BE2C (cell line): ENCODE measurements around the gene THBS1.

Source experiments
- DNase-seq: peaks from one replicate; pipeline ENCODE4 v3.0.0-alpha.2; 2020
- H3K27me3 ChIP-seq: fragments of 250-450 bp; sonication (Bioruptor Pico); 2 replicates; pipeline ENCODE4 v1.5.1; 2020; ENCODE audit warnings: mild to moderate bottlenecking
- H3K36me3 ChIP-seq: fragments of 250-450 bp; sonication (Bioruptor Pico); 2 replicates; pipeline ENCODE4 v1.5.1; 2020; ENCODE audit warnings: mild to moderate bottlenecking
- H3K4me1 ChIP-seq: fragments of 250-450 bp; sonication (Bioruptor Pico); 2 replicates; pipeline ENCODE4 v1.5.1; 2020
- H3K4me3 ChIP-seq: 2 replicates; pipeline ENCODE4 v1.5.1; 2011; ENCODE audit warnings: low read depth, low read length
- H3K9me3 ChIP-seq: fragments of 250-450 bp; sonication (Bioruptor Pico); 2 replicates; pipeline ENCODE4 v1.5.1; 2020
- TF ChIP-seq, protein P1 (sequence below): IDR thresholded peaks from 2 replicates; pipeline ENCODE4 v1.5.1; 2012; ENCODE audit warnings: mild to moderate bottlenecking, low read depth, low read length

THBS1 gene

DNA sequence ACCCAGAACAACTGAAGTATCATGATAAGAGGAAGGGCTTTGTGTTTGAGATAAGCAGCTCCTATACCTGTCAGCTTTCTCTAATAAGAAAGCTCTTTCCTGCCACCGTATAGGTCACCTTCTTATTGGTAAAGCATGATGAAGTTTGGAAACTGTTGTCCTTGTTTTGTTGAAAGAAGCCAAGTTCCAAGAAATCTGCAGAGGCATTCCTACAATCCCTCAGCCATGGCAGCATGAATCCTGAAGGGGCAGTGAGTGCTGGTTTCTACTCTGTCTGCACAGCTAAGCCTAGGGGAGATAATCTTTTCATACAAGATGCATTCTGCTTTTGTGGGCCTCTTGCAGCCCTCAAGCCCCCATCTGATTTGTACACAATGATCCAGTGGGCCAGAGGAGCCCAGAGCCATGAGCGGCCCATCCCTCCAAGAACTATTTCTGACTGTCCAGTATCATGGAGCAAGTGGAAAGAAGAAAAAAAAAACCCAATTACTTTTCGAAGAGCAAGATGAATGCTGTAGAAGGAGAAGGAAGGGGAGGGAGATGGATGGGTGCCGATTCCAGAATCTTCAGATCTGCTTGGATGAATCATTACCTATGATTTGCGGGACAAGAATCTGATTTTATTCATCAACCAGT, 1.9 kb upstream of the THBS1 start:
- Histone ChIP-seq H3K27me3 (peaks cover 52% of the 10 kb centered on the region), H3K36me3 (no peaks in the 10 kb centered on the region), H3K4me1 (no peaks in the 10 kb centered on the region), H3K4me3 (no peak overlapping the region), H3K9me3 (no peaks in the 10 kb centered on the region)
- no peak for DNase-seq
- TF ChIP-seq, protein P1, sequence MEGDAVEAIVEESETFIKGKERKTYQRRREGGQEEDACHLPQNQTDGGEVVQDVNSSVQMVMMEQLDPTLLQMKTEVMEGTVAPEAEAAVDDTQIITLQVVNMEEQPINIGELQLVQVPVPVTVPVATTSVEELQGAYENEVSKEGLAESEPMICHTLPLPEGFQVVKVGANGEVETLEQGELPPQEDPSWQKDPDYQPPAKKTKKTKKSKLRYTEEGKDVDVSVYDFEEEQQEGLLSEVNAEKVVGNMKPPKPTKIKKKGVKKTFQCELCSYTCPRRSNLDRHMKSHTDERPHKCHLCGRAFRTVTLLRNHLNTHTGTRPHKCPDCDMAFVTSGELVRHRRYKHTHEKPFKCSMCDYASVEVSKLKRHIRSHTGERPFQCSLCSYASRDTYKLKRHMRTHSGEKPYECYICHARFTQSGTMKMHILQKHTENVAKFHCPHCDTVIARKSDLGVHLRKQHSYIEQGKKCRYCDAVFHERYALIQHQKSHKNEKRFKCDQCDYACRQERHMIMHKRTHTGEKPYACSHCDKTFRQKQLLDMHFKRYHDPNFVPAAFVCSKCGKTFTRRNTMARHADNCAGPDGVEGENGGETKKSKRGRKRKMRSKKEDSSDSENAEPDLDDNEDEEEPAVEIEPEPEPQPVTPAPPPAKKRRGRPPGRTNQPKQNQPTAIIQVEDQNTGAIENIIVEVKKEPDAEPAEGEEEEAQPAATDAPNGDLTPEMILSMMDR, result no peak

DNA sequence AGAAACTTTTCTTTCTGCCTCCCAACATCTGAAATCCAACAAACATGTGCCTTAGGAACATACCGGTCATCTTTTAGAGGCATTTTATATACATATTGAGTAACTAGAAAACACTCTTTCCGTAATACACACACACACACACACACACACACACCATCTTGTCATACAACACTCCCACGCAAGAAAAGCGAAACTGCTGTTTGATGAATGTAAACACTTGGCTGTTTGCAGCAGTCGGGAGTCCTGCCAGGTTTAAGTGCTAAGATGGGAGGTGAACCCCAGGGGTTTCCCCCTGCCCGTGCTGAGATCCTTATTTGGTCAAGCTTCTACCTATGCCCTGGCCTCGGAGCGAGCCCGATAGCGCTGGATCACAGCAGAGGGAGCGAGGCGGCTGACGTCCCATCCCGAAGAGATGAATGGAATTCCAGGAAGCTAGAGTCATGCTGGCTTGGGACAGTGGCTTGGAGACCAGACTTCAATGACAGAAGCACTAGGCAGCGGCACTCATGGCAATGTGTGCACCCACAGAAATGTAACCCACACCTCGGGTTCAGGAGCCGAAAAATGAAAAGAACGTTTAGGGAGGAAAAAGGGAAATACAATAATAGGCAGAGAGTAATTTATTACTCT, 1.3 kb upstream of the THBS1 start:
- Histone ChIP-seq H3K36me3 (no peaks in the 10 kb centered on the region), H3K4me3 (no peak overlapping the region), H3K4me1 (no peaks in the 10 kb centered on the region), H3K9me3 (no peaks in the 10 kb centered on the region), H3K27me3 (peaks cover 52% of the 10 kb centered on the region)
- TF ChIP-seq, protein P1, result no peak
- no peak for DNase-seq

DNA sequence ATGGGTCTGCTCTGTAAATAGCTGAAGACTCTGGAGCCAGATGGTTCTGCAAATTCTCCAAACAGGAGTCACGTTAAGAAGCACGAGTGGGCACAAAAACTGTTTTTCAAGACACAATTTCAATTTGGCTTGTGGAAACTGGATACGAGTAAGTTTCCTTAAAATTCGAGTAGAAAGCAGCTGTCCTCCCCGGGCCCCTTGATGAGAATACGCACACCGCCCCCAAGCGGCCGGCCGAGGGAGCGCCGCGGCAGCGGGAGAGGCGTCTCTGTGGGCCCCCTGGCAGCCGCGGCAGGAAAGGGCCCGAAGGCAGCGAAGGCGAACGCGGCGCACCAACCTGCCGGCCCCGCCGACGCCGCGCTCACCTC, 778 bp upstream of the THBS1 start:
- Histone ChIP-seq H3K4me1 (no peaks in the 10 kb centered on the region), H3K4me3 (peak overlapping the region; percentile 40), H3K36me3 (no peaks in the 10 kb centered on the region), H3K27me3 (peaks cover 49% of the 10 kb centered on the region), H3K9me3 (no peaks in the 10 kb centered on the region)
- TF ChIP-seq, protein P1, result peak; percentile 87
- peak; percentile 89 for DNase-seq

DNA sequence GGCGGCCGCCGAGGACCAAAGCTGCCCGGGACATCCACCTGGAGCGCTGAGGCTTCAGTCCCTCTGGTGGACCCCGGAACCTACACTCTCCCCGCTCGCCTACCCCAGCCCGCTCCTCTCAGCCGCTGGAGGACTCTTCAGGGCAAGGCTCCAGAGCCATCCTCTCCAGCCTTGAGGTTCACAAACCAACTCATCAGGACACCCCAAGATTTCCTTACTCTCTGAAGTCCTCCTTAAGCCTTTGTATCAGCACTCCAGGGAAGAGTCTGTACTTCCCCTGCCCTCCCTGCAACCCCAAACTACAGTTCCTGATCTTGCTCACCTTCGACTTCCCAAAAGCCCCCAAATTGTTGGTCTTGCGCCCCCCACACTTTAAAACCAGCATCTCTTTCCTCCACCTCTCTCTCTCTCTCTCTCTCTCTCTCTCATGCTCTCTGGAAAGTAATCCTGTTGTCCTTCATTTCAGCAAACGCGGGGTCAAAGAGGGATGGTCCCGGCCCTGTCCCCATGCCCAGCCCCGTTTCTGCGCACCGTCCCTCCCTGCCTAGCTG, 438 bp downstream of the THBS1 start:
- no peak overlapping the region for H3K4me3 ChIP-seq
- TF ChIP-seq, protein P1, result no peak
- H3K4me1 ChIP-seq, result 0 out of 2 replicates have a peak, but pooled peaks cover 3% of the 10 kb centered on the region
- peaks cover 48% of the 10 kb centered on the region for H3K27me3 ChIP-seq
- DNase-seq, result no peak
- no peaks in the 10 kb centered on the region for H3K36me3 ChIP-seq
- no peaks in the 10 kb centered on the region for H3K9me3 ChIP-seq

DNA sequence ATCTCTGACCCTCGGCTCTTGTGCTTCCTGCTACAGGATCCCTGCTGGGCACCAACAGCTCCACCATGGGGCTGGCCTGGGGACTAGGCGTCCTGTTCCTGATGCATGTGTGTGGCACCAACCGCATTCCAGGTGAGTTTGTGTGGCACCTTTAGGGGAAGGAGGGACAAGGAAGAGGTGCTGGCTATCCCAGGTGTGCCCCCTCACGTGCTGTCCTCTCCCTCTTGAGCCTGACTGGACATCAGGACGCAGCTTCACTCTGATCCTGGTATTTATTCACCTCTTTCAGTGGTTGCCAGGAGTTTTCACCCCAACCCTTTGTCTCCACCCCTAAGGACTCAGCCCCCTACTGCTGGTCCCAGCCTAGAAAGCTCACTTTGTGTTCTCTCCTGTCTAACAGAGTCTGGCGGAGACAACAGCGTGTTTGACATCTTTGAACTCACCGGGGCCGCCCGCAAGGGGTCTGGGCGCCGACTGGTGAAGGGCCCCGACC, 960 bp downstream of the THBS1 start:
- no peaks in the 10 kb centered on the region for H3K9me3 ChIP-seq
- peaks cover 48% of the 10 kb centered on the region for H3K27me3 ChIP-seq
- no peak for DNase-seq
- no peaks in the 10 kb centered on the region for H3K36me3 ChIP-seq
- 0 out of 2 replicates have a peak, but pooled peaks cover 3% of the 10 kb centered on the region for H3K4me1 ChIP-seq
- TF ChIP-seq, protein P1, result 0 out of 2 replicates have a peak, but pooled peaks have one; percentile 5
- no peak overlapping the region for H3K4me3 ChIP-seq
